Suprapubic skin (tissue), 4 donors: ENCODE measurements around the gene COL26A1. TPM values are rescaled to one million over a fixed set of nuclear protein-coding genes. Genes with fewer than 3 reads are reported as not detected.

Experiments
- DNase-seq, 2 donors: peaks; one replicate each; pipeline ENCODE4 v3.0.0-alpha.2; 2019; ENCODE audit warnings: low spot score in 2 of 2
- H3K27ac ChIP-seq: fragments of 200-600 bp; sonication (generic); one replicate; pipeline ENCODE4 v1.5.1; 2019
- H3K27me3 ChIP-seq: fragments of 200-600 bp; sonication (generic); one replicate; pipeline ENCODE4 v1.5.1; 2019
- H3K36me3 ChIP-seq: fragments of 200-600 bp; sonication (generic); one replicate; pipeline ENCODE4 v1.5.1; 2019
- H3K4me1 ChIP-seq: fragments of 200-600 bp; sonication (generic); one replicate; pipeline ENCODE4 v1.5.1; 2019
- H3K4me3 ChIP-seq: fragments of 200-600 bp; sonication (generic); one replicate; pipeline ENCODE4 v1.5.1; 2019; ENCODE audit warnings: mild to moderate bottlenecking
- H3K9me3 ChIP-seq: fragments of 200-600 bp; sonication (generic); one replicate; pipeline ENCODE4 v1.5.1; 2019
- EP300 ChIP-seq: sonication (generic); formaldehyde crosslinking; IDR thresholded peaks from one replicate; pipeline ENCODE4 v1.6.1; 2017; ENCODE audit warnings: antibody characterized with exemption
- POLR2A ChIP-seq, 2 donors: fragments of 450-650 bp; IDR thresholded peaks; one replicate each; pipeline ENCODE4 v1.6.1; 2017; ENCODE audit warnings: antibody characterized with exemption in 2 of 2, mild to moderate bottlenecking in 2 of 2, moderate library complexity in 2 of 2
- POLR2AphosphoS5 ChIP-seq, 3 donors: sonication (generic); formaldehyde crosslinking; IDR thresholded peaks; one replicate each; pipeline ENCODE4 v1.6.1; 2017; ENCODE audit warnings: antibody characterized with exemption in 3 of 3
- WGBS: methylation state at CpG from one replicate; pipeline ENCODE4 v1.1.5; 2018; 5-methylcytosine and 5-hydroxymethylcytosine counted together
- total RNA-seq, 4 donors: library from RNA; depleted of rRNA; stranded (reverse); fragments of >200 nt; gene quantifications; one replicate each; pipeline ENCODE4 v1.1.0, GENCODE V29; 2016
- TF ChIP-seq, protein P1 (sequence below), 2 donors: fragments of 200-600 bp in 1 of 2; fragments of 450-650 bp in 1 of 2; sonication (generic) in 1 of 2; IDR thresholded peaks; one replicate each; pipeline ENCODE4 v1.5.1; 2016 to 2019; ENCODE audit warnings: antibody characterized with exemption in 2 of 2, mild to moderate bottlenecking in 1 of 2, moderate library complexity in 1 of 2

Gene COL26A1
- total RNA-seq, 4 donors from 2014 or later: 1.1 TPM; not detected in 3

DNA sequence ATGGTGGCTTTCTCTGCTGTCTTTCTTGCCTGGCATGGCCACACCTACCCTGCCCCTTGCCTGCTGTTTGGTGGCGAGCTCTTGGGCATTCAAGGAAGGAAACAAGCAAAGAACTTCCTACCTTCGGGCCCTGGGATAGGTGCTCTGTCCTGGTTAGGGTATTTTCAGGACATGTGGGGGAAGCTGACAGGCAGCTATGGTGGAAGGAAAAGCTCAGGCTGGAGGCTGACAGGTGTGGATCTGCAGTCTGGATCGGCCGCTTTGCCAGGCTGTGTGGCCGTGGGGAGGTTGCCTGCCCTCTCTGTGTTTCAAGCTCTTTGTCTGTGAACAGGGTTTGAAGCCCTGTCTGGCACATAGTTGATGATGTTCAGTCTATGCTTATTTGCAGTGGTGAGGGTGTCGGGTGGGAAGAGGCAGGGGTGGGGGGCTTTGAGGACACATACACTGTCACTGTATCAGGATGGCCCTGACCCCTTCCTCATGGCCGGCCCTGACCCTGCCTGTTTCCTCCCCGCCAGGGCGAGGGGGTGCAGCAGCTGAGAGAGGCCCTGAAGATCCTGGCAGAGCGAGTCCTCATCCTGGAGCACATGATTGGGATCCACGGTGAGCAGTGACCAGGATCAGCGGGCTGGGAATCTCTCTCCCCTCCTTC, 192.7 kb downstream of the COL26A1 start:
- H3K4me3 ChIP-seq: no peak overlapping the region
- peaks cover 26% of the 10 kb centered on the region for H3K27me3 ChIP-seq
- peak; percentile 27 to 35 for DNase-seq
- no peaks in the 10 kb centered on the region for H3K9me3 ChIP-seq
- WGBS: 82% methylated on average over 9 of the region's 12 CpGs
- H3K4me1 ChIP-seq: no peaks in the 10 kb centered on the region
- TF ChIP-seq, protein P1, sequence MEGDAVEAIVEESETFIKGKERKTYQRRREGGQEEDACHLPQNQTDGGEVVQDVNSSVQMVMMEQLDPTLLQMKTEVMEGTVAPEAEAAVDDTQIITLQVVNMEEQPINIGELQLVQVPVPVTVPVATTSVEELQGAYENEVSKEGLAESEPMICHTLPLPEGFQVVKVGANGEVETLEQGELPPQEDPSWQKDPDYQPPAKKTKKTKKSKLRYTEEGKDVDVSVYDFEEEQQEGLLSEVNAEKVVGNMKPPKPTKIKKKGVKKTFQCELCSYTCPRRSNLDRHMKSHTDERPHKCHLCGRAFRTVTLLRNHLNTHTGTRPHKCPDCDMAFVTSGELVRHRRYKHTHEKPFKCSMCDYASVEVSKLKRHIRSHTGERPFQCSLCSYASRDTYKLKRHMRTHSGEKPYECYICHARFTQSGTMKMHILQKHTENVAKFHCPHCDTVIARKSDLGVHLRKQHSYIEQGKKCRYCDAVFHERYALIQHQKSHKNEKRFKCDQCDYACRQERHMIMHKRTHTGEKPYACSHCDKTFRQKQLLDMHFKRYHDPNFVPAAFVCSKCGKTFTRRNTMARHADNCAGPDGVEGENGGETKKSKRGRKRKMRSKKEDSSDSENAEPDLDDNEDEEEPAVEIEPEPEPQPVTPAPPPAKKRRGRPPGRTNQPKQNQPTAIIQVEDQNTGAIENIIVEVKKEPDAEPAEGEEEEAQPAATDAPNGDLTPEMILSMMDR (IDR thresholded peaks at IDR 0.05): no peak
- TF ChIP-seq POLR2AphosphoS5 (IDR thresholded peaks at IDR 0.05) (no peak), EP300 (no peak), POLR2A (IDR thresholded peaks at IDR 0.05) (no peak)
- no peaks in the 10 kb centered on the region for H3K36me3 ChIP-seq
- no peak overlapping the region for H3K27ac ChIP-seq

GRCh38 chr7:101555921-101556275, 193.2 kb downstream of the COL26A1 start:
- Histone ChIP-seq H3K27me3 (peaks cover 28% of the 10 kb centered on the region), H3K9me3 (no peaks in the 10 kb centered on the region), H3K4me3 (no peak overlapping the region), H3K36me3 (no peaks in the 10 kb centered on the region), H3K4me1 (no peaks in the 10 kb centered on the region), H3K27ac (no peak overlapping the region)
- peak; percentile 20 to 49 for DNase-seq
- TF ChIP-seq POLR2A (IDR thresholded peaks at IDR 0.05) (no peak), POLR2AphosphoS5 (IDR thresholded peaks at IDR 0.05) (no peak), EP300 (no peak)
- TF ChIP-seq, protein P1 (IDR thresholded peaks at IDR 0.05): no peak
- 84% methylated on average over 3 of the region's 3 CpGs for WGBS

DNA sequence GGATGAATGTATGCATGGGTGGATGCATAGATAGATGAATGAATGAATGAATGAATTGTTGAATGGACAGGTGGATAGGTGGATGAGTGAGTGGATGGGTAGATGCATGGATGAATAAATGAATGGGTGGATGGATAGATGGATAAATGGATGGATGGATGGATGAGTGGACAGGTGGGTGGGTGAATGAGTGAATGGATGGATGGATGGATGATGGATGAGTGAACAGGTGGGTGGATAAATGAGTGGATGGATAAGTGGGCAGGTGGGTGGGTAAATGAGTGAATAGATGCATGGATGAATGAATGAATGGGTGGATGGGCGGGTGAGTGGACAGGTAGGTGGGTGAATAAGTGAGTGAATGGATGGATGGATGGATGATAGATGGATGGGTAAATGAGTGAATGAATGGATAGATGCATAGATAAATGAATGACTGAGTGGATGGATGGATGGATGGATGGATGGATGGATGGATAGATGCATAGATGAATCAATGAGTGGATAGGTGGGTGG, 193.8 kb downstream of the COL26A1 start:
- 88% methylated on average over 1 of the region's 1 CpG for WGBS
- Histone ChIP-seq H3K36me3 (no peaks in the 10 kb centered on the region), H3K4me3 (no peak overlapping the region), H3K27me3 (peaks cover 28% of the 10 kb centered on the region), H3K9me3 (no peaks in the 10 kb centered on the region), H3K4me1 (no peaks in the 10 kb centered on the region), H3K27ac (no peak overlapping the region)
- peak in 1 of 2 donors; percentile 0 for DNase-seq
- no peak for TF ChIP-seq EP300
- TF ChIP-seq POLR2A (IDR thresholded peaks at IDR 0.05): no peak
- no peak for TF ChIP-seq POLR2AphosphoS5 (IDR thresholded peaks at IDR 0.05)
- TF ChIP-seq, protein P1 (IDR thresholded peaks at IDR 0.05): no peak

DNA sequence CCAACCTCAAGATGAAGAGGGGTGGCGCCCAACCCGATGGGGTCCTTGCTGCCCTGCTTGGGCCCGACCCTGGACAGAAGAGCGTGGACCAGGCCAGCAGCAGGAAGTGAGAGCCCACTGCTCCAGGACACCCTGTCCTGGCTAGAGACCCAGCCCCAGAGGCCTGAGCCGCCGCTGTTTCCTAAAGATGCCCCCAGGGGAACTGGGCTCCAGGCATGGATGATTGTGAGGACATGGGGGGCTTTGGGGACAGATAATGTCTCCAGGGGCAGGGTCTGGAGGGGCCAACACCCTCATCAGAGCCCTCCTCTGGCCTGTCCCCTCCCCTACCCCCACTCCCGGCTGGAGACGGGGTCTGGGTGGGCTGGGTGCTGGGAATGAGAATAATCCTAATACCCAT, 194.7 kb downstream of the COL26A1 start:
- no peaks in the 10 kb centered on the region for H3K9me3 ChIP-seq
- H3K27ac ChIP-seq: no peak overlapping the region
- H3K4me1 ChIP-seq: no peaks in the 10 kb centered on the region
- TF ChIP-seq POLR2A (IDR thresholded peaks at IDR 0.05) (no peak), POLR2AphosphoS5 (IDR thresholded peaks at IDR 0.05) (no peak)
- TF ChIP-seq, protein P1 (IDR thresholded peaks at IDR 0.05): no peak
- 89% methylated on average over 7 of the region's 8 CpGs for WGBS
- no peak overlapping the region for H3K4me3 ChIP-seq
- no peaks in the 10 kb centered on the region for H3K36me3 ChIP-seq
- DNase-seq: peak; percentile 39 to 67
- H3K27me3 ChIP-seq: peaks cover 37% of the 10 kb centered on the region

- no peaks in the 10 kb centered on the region for H3K9me3 ChIP-seq
- no peak overlapping the region for H3K27ac ChIP-seq
- TF ChIP-seq, protein P1 (IDR thresholded peaks at IDR 0.05): no peak
- TF ChIP-seq EP300 (no peak), POLR2A (IDR thresholded peaks at IDR 0.05) (no peak), POLR2AphosphoS5 (IDR thresholded peaks at IDR 0.05) (no peak)
- WGBS: 63% methylated on average over 9 of the region's 9 CpGs
- peak; percentile 47 to 65 for DNase-seq
- peaks cover 44% of the 10 kb centered on the region for H3K27me3 ChIP-seq
- H3K36me3 ChIP-seq: no peaks in the 10 kb centered on the region
- no peak overlapping the region for H3K4me3 ChIP-seq
- no peaks in the 10 kb centered on the region for H3K4me1 ChIP-seq
Observed at GRCh38 chr7:101557978-101558741, 195.5 kb downstream of the COL26A1 start.
